ENCODE measurements around the gene CD5L. TPM values are rescaled to one million over a fixed set of nuclear protein-coding genes. Genes with fewer than 3 reads are reported as not detected.

CD5L gene
- total and polyA plus RNA-seq, 2 of the 8 experiments (the other 6 are each of a cell fraction or from before 2014, with no cell fraction given): not detected

GRCh38 chr1:157842939-157843338 lies 1.3 kb upstream of the CD5L start:
- no peak for DNase-seq (ENCODE audit: low read depth in 1 of 2, low spot score in 2 of 2)
- no peak overlapping the region for H2AFZ ChIP-seq (ENCODE audit: low read length)
- H3K4me3 ChIP-seq (ENCODE audit: extremely low read depth in 1 of 4, insufficient read depth in 2 of 4, low read depth in 3 of 4, low read length in 4 of 4): no peak overlapping the region
- H3K27me3 ChIP-seq (replicated peaks in 1 of 4; ENCODE audit: control insufficient read depth in 3 of 4, extremely low read depth in 1 of 4, insufficient read depth in 3 of 4, low read length in 3 of 4): no peaks in the 10 kb centered on the region
- no peak overlapping the region for H3K9ac ChIP-seq (replicated peaks in 1 of 4; ENCODE audit: extremely low read depth in 1 of 4, low read depth in 3 of 4, low read length in 3 of 4)
- no peak overlapping the region for H2AK5ac ChIP-seq (ENCODE audit: low read depth, low read length)
- no peaks in the 10 kb centered on the region for H4K20me1 ChIP-seq (replicated peaks in 1 of 2; ENCODE audit: control insufficient read depth in 1 of 2, insufficient read depth in 2 of 2, low read length in 2 of 2)
- WGBS, 2 experiments (ENCODE audit: extremely low coverage in 1 of 2, insufficient coverage in 1 of 2, insufficient read length in 1 of 2, insufficient replicate concordance in 2 of 2, low coverage in 1 of 2, low lambda C conversion rate in 2 of 2, missing lambda C conversion rate in 1 of 2): 67% methylated on average over 1 of the region's 1 CpG; no CpG with 5 or more reads in 1 of the 2 experiments
- no peak overlapping the region for H2BK120ac ChIP-seq (replicated peaks; ENCODE audit: low read depth, low read length)
- no peak overlapping the region for H3K4ac ChIP-seq (replicated peaks; ENCODE audit: insufficient read length, low read depth, low read length)
- H2BK20ac ChIP-seq (ENCODE audit: low read length): no peak overlapping the region
- no peak overlapping the region for H3K4me2 ChIP-seq (ENCODE audit: insufficient read depth in 1 of 2, low read depth in 2 of 2, low read length in 2 of 2)
- H3K4me1 ChIP-seq (replicated peaks in 1 of 4; ENCODE audit: control insufficient read depth in 3 of 4, insufficient read depth in 4 of 4, low read length in 3 of 4): no peaks in the 10 kb centered on the region
- no peak overlapping the region for H2BK12ac ChIP-seq (ENCODE audit: low read depth, low read length)
- H3K56ac ChIP-seq (replicated peaks; ENCODE audit: insufficient read length, low read depth, low read length): no peak overlapping the region
- ChIA-PET POLR2A (ENCODE audit: partially characterized antibody) (interaction anchor here (0.6 kb wide), 1 partner anchor 11 kb away, joined by 3 read pairs; no protein-coding TSS in a partner anchor), CTCF (ENCODE audit: partially characterized antibody) (no interaction called here)
- no peaks in the 10 kb centered on the region for H3K36me3 ChIP-seq (ENCODE audit: control insufficient read depth in 2 of 4, insufficient read depth in 4 of 4, low read length in 3 of 4)
- H4K8ac ChIP-seq (ENCODE audit: extremely low read depth, insufficient read depth, low read length): no peak overlapping the region
- no peak overlapping the region for H3K14ac ChIP-seq (ENCODE audit: insufficient read length)
- no peaks in the 10 kb centered on the region for H3K23me2 ChIP-seq (ENCODE audit: low read depth, low read length)
- H2BK5ac ChIP-seq (ENCODE audit: low read depth, low read length): no peak overlapping the region
- TF ChIP-seq E2F6 (IDR thresholded peaks at IDR 0.05) (no peak), HDAC2 (IDR thresholded peaks at IDR 0.05; ENCODE audit: borderline replicate concordance in 1 of 2, low read depth in 2 of 2, low read length in 2 of 2) (no peak)
- no peak overlapping the region for H4K5ac ChIP-seq (ENCODE audit: insufficient read length, low read depth, low read length)
- H3K79me1 ChIP-seq (ENCODE audit: low read depth, low read length): no peaks in the 10 kb centered on the region
- no peak overlapping the region for H3K18ac ChIP-seq (ENCODE audit: extremely low read depth, low read length)
- H3K27ac ChIP-seq (ENCODE audit: low read depth, low read length): no peak overlapping the region
- H4K91ac ChIP-seq (replicated peaks; ENCODE audit: insufficient read length, low read length): no peak overlapping the region
- H3K9me3 ChIP-seq (ENCODE audit: insufficient read depth in 2 of 2, low read depth in 1 of 2, low read length in 1 of 2): no peaks in the 10 kb centered on the region
- H3K23ac ChIP-seq (ENCODE audit: insufficient read length): no peak overlapping the region
- no peak for FAIRE-seq
- H2BK15ac ChIP-seq (ENCODE audit: low read length): no peak overlapping the region
- no peaks in the 10 kb centered on the region for H3K79me2 ChIP-seq (ENCODE audit: control insufficient read depth in 1 of 2, insufficient read depth in 2 of 2, low read length in 2 of 2)
